K562 (cell line): ENCODE results near the gene RBM17. TPM values are rescaled to one million over a fixed set of nuclear protein-coding genes. Genes with fewer than 3 reads are reported as not detected.
A peak's percentile ranks its signal among the peaks of the same experiment; 100 is the strongest.

Experiments
- AFF4 ChIP-seq: sonication (generic); formaldehyde crosslinking; IDR thresholded peaks from 2 replicates; pipeline ENCODE4 v1.8.0; 2023; ENCODE audit warnings: mild to moderate bottlenecking, missing genetic modification reagents
- ATF6 ChIP-seq: sonication (generic); formaldehyde crosslinking; IDR thresholded peaks from 2 replicates; pipeline ENCODE4 v1.4.0; 2020; ENCODE audit warnings: mild to moderate bottlenecking, missing genetic modification reagents
- BACH1 ChIP-seq: fragments of 200-800 bp; sonication (Bioruptor generic); IDR thresholded peaks from 2 replicates; pipeline ENCODE4 v1.6.1; 2016; ENCODE audit warnings: missing genetic modification characterization, missing compliant biosample characterization
- CBFA2T3 ChIP-seq: fragments of 450-650 bp; IDR thresholded peaks from 2 replicates; pipeline ENCODE4 v1.6.1; 2017
- CTBP1 ChIP-seq: fragments of 450-650 bp; IDR thresholded peaks from 2 replicates; pipeline ENCODE4 v1.6.1; 2016; ENCODE audit warnings: borderline replicate concordance
- E2F1 ChIP-seq: sonication (generic); formaldehyde crosslinking; IDR thresholded peaks from 2 replicates; pipeline ENCODE4 v1.8.1; 2023; ENCODE audit warnings: mild to moderate bottlenecking, missing genetic modification reagents, moderate library complexity
- HMGXB4 ChIP-seq: sonication (generic); formaldehyde crosslinking; IDR thresholded peaks from 2 replicates; pipeline ENCODE4 v1.8.1; 2023; ENCODE audit warnings: mild to moderate bottlenecking, missing genetic modification reagents
- KAT7 ChIP-seq: sonication (generic); formaldehyde crosslinking; IDR thresholded peaks from 2 replicates; pipeline ENCODE4 v1.8.0; 2022; ENCODE audit warnings: missing genetic modification reagents, mild to moderate bottlenecking, borderline replicate concordance
- KLF1 ChIP-seq: fragments of 450-650 bp; IDR thresholded peaks from 2 replicates; pipeline ENCODE4 v1.6.1; 2016; ENCODE audit warnings: missing genetic modification characterization, missing compliant biosample characterization
- KLF13 ChIP-seq: fragments of 450-650 bp; IDR thresholded peaks from 2 replicates; pipeline ENCODE4 v1.6.1; 2016; ENCODE audit warnings: missing genetic modification characterization, low read depth, mild to moderate bottlenecking, missing compliant biosample characterization, moderate library complexity, borderline replicate concordance
- NFYB ChIP-seq: IDR thresholded peaks from 2 replicates; pipeline ENCODE4 v1.6.1; 2011; ENCODE audit warnings: mild to moderate bottlenecking, moderate library complexity; ENCODE audit not compliant: insufficient read length; ENCODE audit errors: extremely low read depth
- PHF8 ChIP-seq: fragments of 200-600 bp; sonication (generic); IDR thresholded peaks from 2 replicates; pipeline ENCODE4 v1.6.1; 2012; ENCODE audit warnings: mixed run types, mild to moderate bottlenecking, inconsistent platforms, low read length, moderate library complexity, borderline replicate concordance
- POU5F1 ChIP-seq: fragments of 150-350 bp; IDR thresholded peaks from 2 replicates; pipeline ENCODE4 v1.6.1; 2014; ENCODE audit warnings: borderline replicate concordance, low read length, low read depth, mild to moderate bottlenecking; ENCODE audit not compliant: partially characterized antibody
- PURB ChIP-seq: sonication (generic); formaldehyde crosslinking; IDR thresholded peaks from 2 replicates; pipeline ENCODE4 v1.9.0; 2021; ENCODE audit warnings: low read depth, mild to moderate bottlenecking, missing genetic modification reagents
- RNF2 ChIP-seq: sonication (generic); IDR thresholded peaks from 2 replicates; pipeline ENCODE4 v1.6.1; 2016
- TCF7 ChIP-seq: sonication (generic); IDR thresholded peaks from 2 replicates; pipeline ENCODE4 v1.6.1; 2016; ENCODE audit warnings: antibody characterized with exemption, borderline replicate concordance
- ZNF766 ChIP-seq: fragments of 200-800 bp; sonication (Bioruptor generic); conservative IDR thresholded peaks from 2 replicates; pipeline ENCODE4 v1.6.1; 2016; ENCODE audit warnings: missing genetic modification characterization, missing compliant biosample characterization
- polyA plus RNA-seq, 8 experiments: library from polyadenylated mRNA; depleted of rRNA in 4 of 8; stranded (reverse) in 5 of 8; unstranded in 3 of 8; fragments of >200 nt; fragmentation: Nextera tagmentation in 2 of 8; fragmentation: Illumina TruSeq in 1 of 8; extraction: Ambion mirVana in 2 of 8; extraction: Trizol in 1 of 8; gene quantifications; 2 replicates each; pipeline versions ENCODE4 v1.2.1 to v1.2.3, GENCODE V29; 2011 to 2014; ENCODE audit warnings: inconsistent platforms in 1 of 8, missing spikeins in 1 of 8
- total RNA-seq, 7 experiments: library from RNA; depleted of rRNA in 6 of 7; stranded (reverse); fragments of >200 nt in 6 of 7; fragmentation: Illumina TruSeq in 2 of 7; extraction: Trizol in 2 of 7; gene quantifications; 2 replicates each; pipeline versions ENCODE4 v1.2.1 to v1.2.3, GENCODE V29; 2011 to 2021; ENCODE audit warnings: low replicate concordance in 1 of 7

The RBM17 gene
- total and polyA plus RNA-seq, 9 of the 15 experiments (the other 6 are each of a cell fraction or from before 2014, with no cell fraction given) = 23.6 to 217 (median 124) TPM

GRCh38 chr10:6163364-6164270, 74.8 kb downstream of the RBM17 start (continued):
- TF ChIP-seq PHF8 = peak; percentile 85
- TF ChIP-seq POU5F1 = no peak
- TF ChIP-seq KAT7 (CRISPR knock-in tag) = 0 out of 2 replicates have a peak, but pooled peaks have one; percentile 18
- peak; percentile 78 for TF ChIP-seq CBFA2T3
- 0 out of 2 replicates have a peak, but pooled peaks have one; percentile 53 for TF ChIP-seq TCF7
- TF ChIP-seq KLF13 = 0 out of 2 replicates have a peak, but pooled peaks have one; percentile 56
- no peak for TF ChIP-seq HMGXB4
- no peak for TF ChIP-seq NFYB
- peak; percentile 73; the same call in 1 of the 2 replicates for TF ChIP-seq E2F1 (CRISPR knock-in tag)
- TF ChIP-seq ATF6 = 0 out of 2 replicates have a peak, but pooled peaks have one; percentile 52
- TF ChIP-seq KLF1 (tag) = peak; percentile 89
- peak; percentile 82 for TF ChIP-seq RNF2
- TF ChIP-seq PURB (CRISPR knock-in tag) = no peak
- peak; percentile 81 for TF ChIP-seq ZNF766 (CRISPR knock-in tag)
- no peak; the same call in 1 of the 2 replicates for TF ChIP-seq BACH1 (tag)
- peak; percentile 78 for TF ChIP-seq CTBP1
- no peak for TF ChIP-seq AFF4 (CRISPR knock-in tag)
